OCI-LY1 (cell line): ENCODE measurements around the gene UBTD1.

ENCODE experiments used
- H2AFZ ChIP-seq: fragments of 200-600 bp; sonication (generic), shearing (Covaris generic); 2 replicates; pipeline ENCODE4 v1.6.0; 2014; ENCODE audit warnings: antibody characterized with exemption, mild to moderate bottlenecking, low read length
- H3F3A ChIP-seq: fragments of 200-600 bp; sonication (generic), shearing (Covaris generic); 2 replicates; pipeline ENCODE4 v1.6.0; 2014; ENCODE audit warnings: mild to moderate bottlenecking, antibody characterized with exemption, low read length, moderate library complexity; ENCODE audit not compliant: insufficient read depth
- H3K27ac ChIP-seq: fragments of 200-600 bp; sonication (generic); 2 replicates; pipeline ENCODE4 v1.5.1; 2014; ENCODE audit warnings: low read length, mixed run types, mild to moderate bottlenecking, low read depth; ENCODE audit not compliant: poor library complexity, severe bottlenecking
- H3K27me3 ChIP-seq: fragments of 200-600 bp; sonication (generic); 2 replicates; pipeline ENCODE4 v1.6.0; 2014; ENCODE audit warnings: antibody characterized with exemption, mild to moderate bottlenecking, low read length, moderate library complexity; ENCODE audit not compliant: insufficient read depth
- H3K36me3 ChIP-seq: fragments of 200-600 bp; sonication (generic); 2 replicates; pipeline ENCODE4 v1.6.1; 2014; ENCODE audit warnings: mild to moderate bottlenecking, antibody characterized with exemption, low read length, moderate library complexity, mixed read lengths; ENCODE audit not compliant: insufficient read depth
- H3K4me1 ChIP-seq: fragments of 200-600 bp; sonication (generic); 2 replicates; pipeline ENCODE4 v1.5.1; 2014; ENCODE audit warnings: mild to moderate bottlenecking, low read length, moderate library complexity; ENCODE audit not compliant: insufficient read depth, severe bottlenecking
- H3K4me2 ChIP-seq: fragments of 200-600 bp; sonication (generic), shearing (Covaris generic); 2 replicates; pipeline ENCODE4 v1.6.1; 2014; ENCODE audit warnings: low read length
- H3K4me3 ChIP-seq: fragments of 200-600 bp; sonication (generic); 2 replicates; pipeline ENCODE4 v1.5.1; 2014; ENCODE audit warnings: low read length, low read depth, mild to moderate bottlenecking, mixed read lengths; ENCODE audit not compliant: poor library complexity, severe bottlenecking
- H3K79me2 ChIP-seq: fragments of 200-600 bp; shearing (Covaris generic); 2 replicates; pipeline ENCODE4 v1.6.1; 2016; ENCODE audit warnings: mixed run types, low read length, mixed read lengths; ENCODE audit not compliant: insufficient read depth
- H3K9ac ChIP-seq: fragments of 200-600 bp; sonication (generic), shearing (Covaris generic); 2 replicates; pipeline ENCODE4 v1.6.1; 2014; ENCODE audit warnings: mild to moderate bottlenecking, low read length, mixed read lengths
- H3K9me2 ChIP-seq: fragments of 200-600 bp; sonication (generic), shearing (Covaris generic); 2 replicates; pipeline ENCODE4 v1.6.1; 2014; ENCODE audit warnings: low read depth, mild to moderate bottlenecking, low read length, mixed read lengths
- H3K9me3 ChIP-seq: fragments of 200-600 bp; shearing (Covaris generic); 2 replicates; pipeline ENCODE4 v1.6.1; 2014; ENCODE audit warnings: low read length, mixed read lengths
- H4K20me1 ChIP-seq: fragments of 200-600 bp; sonication (generic), shearing (Covaris generic); 2 replicates; pipeline ENCODE4 v1.6.0; 2016; ENCODE audit warnings: mild to moderate bottlenecking, low read length; ENCODE audit not compliant: insufficient read depth
- CTCF ChIP-seq: fragments of 200-600 bp; sonication (generic), shearing (Covaris generic); IDR thresholded peaks from 2 replicates; pipeline ENCODE4 v1.5.1; 2017; ENCODE audit warnings: mild to moderate bottlenecking, antibody characterized with exemption, low read length, moderate library complexity, mixed read lengths
- EZH2 ChIP-seq: fragments of 200-600 bp; sonication (generic), shearing (Covaris generic); IDR thresholded peaks from 2 replicates; pipeline ENCODE4 v1.8.0; 2017; ENCODE audit warnings: borderline replicate concordance, mixed run types, mild to moderate bottlenecking, antibody characterized with exemption, low read length, moderate library complexity, mixed read lengths

UBTD1 gene

GRCh38 chr10:97611473-97611872 lies 112.7 kb downstream of the UBTD1 start:
- Histone ChIP-seq H3K9me2 (no peaks in the 10 kb centered on the region), H3K36me3 (no peaks in the 10 kb centered on the region), H3K4me3 (no peak overlapping the region), H3F3A (no peaks in the 10 kb centered on the region), H4K20me1 (no peaks in the 10 kb centered on the region), H3K4me1 (no peaks in the 10 kb centered on the region), H3K9ac (no peak overlapping the region), H3K27ac (no peak overlapping the region), H3K79me2 (no peaks in the 10 kb centered on the region), H3K4me2 (no peak overlapping the region), H3K27me3 (no peaks in the 10 kb centered on the region), H3K9me3 (no peaks in the 10 kb centered on the region), H2AFZ (no peak overlapping the region)
- no peak for TF ChIP-seq CTCF
- TF ChIP-seq EZH2, result no peak

GRCh38 chr10:97612386-97612785 lies 113.7 kb downstream of the UBTD1 start:
- H4K20me1 ChIP-seq, result no peaks in the 10 kb centered on the region
- no peak overlapping the region for H3K9ac ChIP-seq
- H2AFZ ChIP-seq, result no peak overlapping the region
- TF ChIP-seq CTCF (peak; percentile 36; the same call in 1 of the 2 replicates), EZH2 (no peak)
- no peaks in the 10 kb centered on the region for H3K4me1 ChIP-seq
- no peak overlapping the region for H3K4me3 ChIP-seq
- no peaks in the 10 kb centered on the region for H3K9me3 ChIP-seq
- H3K27ac ChIP-seq, result no peak overlapping the region
- H3K9me2 ChIP-seq, result no peaks in the 10 kb centered on the region
- H3K4me2 ChIP-seq, result no peak overlapping the region
- H3F3A ChIP-seq, result no peaks in the 10 kb centered on the region
- H3K27me3 ChIP-seq, result no peaks in the 10 kb centered on the region
- H3K79me2 ChIP-seq, result no peaks in the 10 kb centered on the region
- H3K36me3 ChIP-seq, result no peaks in the 10 kb centered on the region

- no peak for TF ChIP-seq EZH2
- TF ChIP-seq CTCF, result no peak
- H3F3A ChIP-seq, result no peaks in the 10 kb centered on the region
- no peaks in the 10 kb centered on the region for H3K9me2 ChIP-seq
- H3K9ac ChIP-seq, result no peak overlapping the region
- no peaks in the 10 kb centered on the region for H3K79me2 ChIP-seq
- H3K36me3 ChIP-seq, result no peaks in the 10 kb centered on the region
- H3K27ac ChIP-seq, result no peak overlapping the region
- H3K9me3 ChIP-seq, result no peaks in the 10 kb centered on the region
- no peak overlapping the region for H3K4me3 ChIP-seq
- no peaks in the 10 kb centered on the region for H3K27me3 ChIP-seq
- no peak overlapping the region for H2AFZ ChIP-seq
- H4K20me1 ChIP-seq, result no peaks in the 10 kb centered on the region
- H3K4me2 ChIP-seq, result no peak overlapping the region
- H3K4me1 ChIP-seq, result no peaks in the 10 kb centered on the region
Observed at GRCh38 chr10:97618285-97618684, 119.6 kb downstream of the UBTD1 start.
